Activated B cell treated with CpG ODN at 0.5 μM for 24 hours (primary cell): ENCODE data around the gene ATP10B. TPM values are rescaled to one million over a fixed set of nuclear protein-coding genes. Genes with fewer than 3 reads are reported as not detected.

ENCODE experiments used
- ATAC-seq: fragments of 200-7000 bp; cut with Tn5 transposase; one replicate; pipeline ENCODE4 v1.10.0; 2021; ENCODE audit warnings: low read depth, mild to moderate bottlenecking, moderate library complexity
- CTCF ChIA-PET: fragments of 350-600 bp; sonication (Branson Sonifier 250); formaldehyde crosslinking; loops from one replicate; lab custom pipeline; 2021; ENCODE audit warnings: antibody characterized with exemption; lab: Charles Lee
- POLR2A ChIA-PET: fragments of 350-600 bp; sonication (Branson Sonifier 250); formaldehyde crosslinking; loops from one replicate; lab custom pipeline; 2021; ENCODE audit warnings: antibody characterized with exemption; lab: Charles Lee
- DNase-seq: peaks from one replicate; pipeline ENCODE4 v3.0.0; 2022
- H3K27ac Mint-ChIP-seq: one replicate; pipeline ENCODE4 v1.8.0; 2020; ENCODE audit warnings: mixed read lengths
- H3K27me3 Mint-ChIP-seq: one replicate; pipeline ENCODE4 v1.8.0; 2021; ENCODE audit warnings: mixed read lengths
- H3K36me3 Mint-ChIP-seq: one replicate; pipeline ENCODE4 v1.8.0; 2021; ENCODE audit warnings: low read depth, mixed read lengths
- H3K4me1 Mint-ChIP-seq: one replicate; pipeline ENCODE4 v1.8.0; 2021; ENCODE audit warnings: mixed read lengths
- H3K4me3 Mint-ChIP-seq: one replicate; pipeline ENCODE4 v1.8.0; 2020; ENCODE audit warnings: mild to moderate bottlenecking, mixed read lengths
- H3K9me3 Mint-ChIP-seq: one replicate; pipeline ENCODE4 v1.8.0; 2020; ENCODE audit warnings: mixed read lengths
- intact Hi-C: fragments of 100-400 bp; cut with micrococcal nuclease; formaldehyde crosslinking; loops from one replicate; pipeline ENCODE4 v1.15.1; 2024
- total RNA-seq: library from RNA; stranded (reverse); gene quantifications from 2 replicates; pipeline ENCODE4 v1.2.3, GENCODE V29; 2022
- TF ChIP-seq, protein P1 (sequence below): fragments of 200-600 bp; IDR thresholded peaks from one replicate; pipeline ENCODE4 v1.8.0; 2022; ENCODE audit warnings: antibody characterized with exemption, mild to moderate bottlenecking

Gene ATP10B
- total RNA-seq, 1 donor from 2014 or later: not detected

GRCh38 chr5:160787240-160787639 lies 64.8 kb downstream of the ATP10B start:
- POLR2A ChIA-PET: no interaction called here
- CTCF ChIA-PET: interaction anchor here (0.9 to 1.4 kb wide), 6 partner anchors 13 to 349 kb away, joined by 3 to 12 read pairs (median 3); no protein-coding TSS in a partner anchor
- TF ChIP-seq, protein P1, sequence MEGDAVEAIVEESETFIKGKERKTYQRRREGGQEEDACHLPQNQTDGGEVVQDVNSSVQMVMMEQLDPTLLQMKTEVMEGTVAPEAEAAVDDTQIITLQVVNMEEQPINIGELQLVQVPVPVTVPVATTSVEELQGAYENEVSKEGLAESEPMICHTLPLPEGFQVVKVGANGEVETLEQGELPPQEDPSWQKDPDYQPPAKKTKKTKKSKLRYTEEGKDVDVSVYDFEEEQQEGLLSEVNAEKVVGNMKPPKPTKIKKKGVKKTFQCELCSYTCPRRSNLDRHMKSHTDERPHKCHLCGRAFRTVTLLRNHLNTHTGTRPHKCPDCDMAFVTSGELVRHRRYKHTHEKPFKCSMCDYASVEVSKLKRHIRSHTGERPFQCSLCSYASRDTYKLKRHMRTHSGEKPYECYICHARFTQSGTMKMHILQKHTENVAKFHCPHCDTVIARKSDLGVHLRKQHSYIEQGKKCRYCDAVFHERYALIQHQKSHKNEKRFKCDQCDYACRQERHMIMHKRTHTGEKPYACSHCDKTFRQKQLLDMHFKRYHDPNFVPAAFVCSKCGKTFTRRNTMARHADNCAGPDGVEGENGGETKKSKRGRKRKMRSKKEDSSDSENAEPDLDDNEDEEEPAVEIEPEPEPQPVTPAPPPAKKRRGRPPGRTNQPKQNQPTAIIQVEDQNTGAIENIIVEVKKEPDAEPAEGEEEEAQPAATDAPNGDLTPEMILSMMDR: no peak
- DNase-seq (no peak), ATAC-seq (no peak)
- H3K4me1 Mint-ChIP-seq: no peaks in the 10 kb centered on the region
- H3K9me3 Mint-ChIP-seq: no peaks in the 10 kb centered on the region
- no peaks in the 10 kb centered on the region for H3K36me3 Mint-ChIP-seq
- no peak overlapping the region for H3K27ac Mint-ChIP-seq
- H3K4me3 Mint-ChIP-seq: no peak overlapping the region
- intact Hi-C loops: loop anchor here (1.0 kb wide), 2 partner anchors 279 to 348 kb away; no protein-coding TSS in a partner anchor
- no peaks in the 10 kb centered on the region for H3K27me3 Mint-ChIP-seq

DNA sequence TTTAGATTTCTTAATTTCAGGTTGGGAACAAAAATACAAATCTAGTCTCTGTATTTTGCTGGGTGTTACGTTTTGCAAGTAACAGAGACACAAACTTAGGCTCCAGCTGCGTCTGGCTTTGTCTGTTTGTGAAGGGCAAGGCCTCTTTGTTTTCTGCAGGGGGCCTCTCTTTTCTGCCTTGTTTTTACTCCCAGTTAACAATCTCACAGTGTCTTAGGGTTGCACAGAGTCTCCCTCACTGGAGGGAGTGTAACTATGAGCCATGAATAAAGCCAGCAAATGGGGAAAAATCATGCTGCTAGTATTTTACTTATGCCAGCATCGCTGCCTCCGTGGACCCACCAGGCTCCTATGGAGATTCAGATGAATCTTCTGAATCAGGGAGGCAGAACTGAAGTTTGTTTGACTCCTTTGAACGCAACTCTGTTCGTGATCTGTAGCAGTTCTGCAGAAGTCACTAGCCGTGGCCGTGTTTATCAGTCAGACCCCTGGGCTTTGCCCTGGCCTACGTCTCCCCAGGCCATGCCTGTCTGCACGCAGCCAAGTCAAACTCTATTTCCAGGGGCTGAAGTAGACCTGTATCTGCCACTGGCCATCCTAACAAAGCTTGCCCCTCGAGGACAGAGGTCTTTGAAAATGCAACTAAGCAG lies 77.2 kb downstream of the ATP10B start:
- no peak for DNase-seq
- ChIA-PET POLR2A (no interaction called here), CTCF (no interaction called here)
- Mint-ChIP-seq H3K27me3 (peaks cover 3% of the 10 kb centered on the region), H3K4me3 (no peak overlapping the region), H3K36me3 (no peaks in the 10 kb centered on the region), H3K9me3 (no peaks in the 10 kb centered on the region), H3K27ac (no peak overlapping the region), H3K4me1 (no peaks in the 10 kb centered on the region)
- no peak for ATAC-seq
- TF ChIP-seq, protein P1: no peak
- intact Hi-C loops: no loop called here

- intact Hi-C loops: no loop called here
- TF ChIP-seq, protein P1: no peak
- no peak overlapping the region for H3K4me3 Mint-ChIP-seq
- ATAC-seq (no peak), DNase-seq (no peak)
- CTCF ChIA-PET: interaction anchor here (1.7 kb wide), 1 partner anchor 335 kb away, joined by 4 read pairs; no protein-coding TSS in a partner anchor
- no peaks in the 10 kb centered on the region for H3K4me1 Mint-ChIP-seq
- H3K27ac Mint-ChIP-seq: no peak overlapping the region
- H3K27me3 Mint-ChIP-seq: peaks cover 3% of the 10 kb centered on the region
- POLR2A ChIA-PET: interaction anchor here (0.6 kb wide), 1 partner anchor 367 kb away, joined by 3 read pairs; no protein-coding TSS in a partner anchor
- H3K36me3 Mint-ChIP-seq: no peaks in the 10 kb centered on the region
- no peaks in the 10 kb centered on the region for H3K9me3 Mint-ChIP-seq
Measured at GRCh38 chr5:160773646-160774410, 78.2 kb downstream of the ATP10B start.

DNA sequence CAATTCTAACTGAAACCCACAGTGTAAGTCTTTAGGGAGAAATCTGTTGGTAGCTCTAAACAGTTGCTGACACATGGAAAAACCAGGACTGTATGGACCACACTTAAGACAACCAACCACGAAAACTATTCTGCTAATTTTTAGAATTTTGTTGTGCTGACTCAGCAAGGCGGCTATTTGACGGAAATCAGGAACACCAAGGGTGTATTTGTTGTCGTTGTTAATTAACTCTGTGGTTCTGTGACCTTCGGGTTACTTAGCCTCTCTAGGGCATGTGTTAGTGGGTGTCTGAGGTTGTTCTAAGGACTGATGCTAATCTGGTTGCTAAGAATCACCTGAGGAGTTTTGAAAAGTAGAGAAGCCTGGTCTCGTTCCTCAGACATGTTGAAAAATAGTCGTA lies 79.2 kb downstream of the ATP10B start:
- CTCF ChIA-PET: interaction anchor here (1.7 kb wide), 1 partner anchor 334 kb away, joined by 4 read pairs; no protein-coding TSS in a partner anchor
- TF ChIP-seq, protein P1: no peak

DNA sequence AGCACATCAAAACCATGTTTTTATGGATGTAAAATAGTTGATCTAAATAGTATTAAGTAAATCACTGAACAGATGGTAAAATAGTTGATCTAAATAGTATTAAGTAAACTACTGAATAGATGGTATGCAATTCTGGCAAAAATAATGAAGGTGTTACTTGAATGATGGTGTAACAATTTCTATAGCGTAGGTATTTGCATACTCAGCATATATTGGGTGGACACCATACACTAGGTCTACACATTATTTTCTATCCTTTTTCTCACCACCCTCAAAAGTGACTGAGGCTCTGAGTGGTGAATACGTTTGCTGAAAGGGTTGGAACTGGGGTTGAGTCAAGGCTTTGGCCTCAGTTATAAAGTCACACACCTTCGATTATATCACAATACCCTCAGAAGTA lies 81.3 kb downstream of the ATP10B start:
- DNase-seq: no peak
- H3K36me3 Mint-ChIP-seq: no peaks in the 10 kb centered on the region
- CTCF ChIA-PET: no interaction called here

More for the DNA sequence above, 79.2 kb downstream of the ATP10B start:
- ATAC-seq (no peak), DNase-seq (no peak)
- intact Hi-C loops: no loop called here
- H3K27ac Mint-ChIP-seq: no peak overlapping the region
- POLR2A ChIA-PET: interaction anchor here (0.6 kb wide), 1 partner anchor 366 kb away, joined by 3 read pairs; no protein-coding TSS in a partner anchor
- peaks cover 3% of the 10 kb centered on the region for H3K27me3 Mint-ChIP-seq
- H3K4me3 Mint-ChIP-seq: no peak overlapping the region
- H3K36me3 Mint-ChIP-seq: no peaks in the 10 kb centered on the region
- H3K9me3 Mint-ChIP-seq: no peaks in the 10 kb centered on the region
- H3K4me1 Mint-ChIP-seq: no peaks in the 10 kb centered on the region

More for the DNA sequence above, 81.3 kb downstream of the ATP10B start:
- Mint-ChIP-seq H3K27me3 (no peaks in the 10 kb centered on the region), H3K27ac (no peak overlapping the region), H3K9me3 (no peaks in the 10 kb centered on the region), H3K4me3 (no peak overlapping the region), H3K4me1 (no peaks in the 10 kb centered on the region)
- POLR2A ChIA-PET: no interaction called here
- intact Hi-C loops: no loop called here
- TF ChIP-seq, protein P1: no peak
- ATAC-seq: no peak
